Measurements from ENCODE around the gene SYT2.

GRCh38 chr1:202624781-202625108 is 85.5 kb downstream of the SYT2 start:
- TF ChIP-seq EZH2 (IDR thresholded peaks at IDR 0.05; ENCODE audit: borderline replicate concordance, low read length), result no peak
- no peak for TF ChIP-seq CTCF (conservative IDR thresholded peaks at IDR 0.05 in 1 of 2, IDR thresholded peaks at IDR 0.05 in 1 of 2; ENCODE audit: extremely low read depth in 1 of 2, insufficient read depth in 1 of 2, low read depth in 1 of 2, low read length in 2 of 2)

Measured in mammary epithelial cell (primary cell).